PC-9 (cell line): ENCODE results near the gene TTC28. TPM values are rescaled to one million over a fixed set of nuclear protein-coding genes. Genes with fewer than 3 reads are reported as not detected.

Experiments used
- BruUV-seq: library from RNA; stranded (reverse); fragments of 400-500 nt; replicated peaks from 2 replicates; lab custom pipeline; 2021; lab: Mats Ljungman, UMichigan
- CTCF ChIA-PET: fragments of 300-600 bp; sonication (Branson Sonifier 250); formaldehyde crosslinking; loops from one replicate; lab custom pipeline; 2022; ENCODE audit warnings: antibody characterized with exemption; lab: Charles Lee
- POLR2A ChIA-PET: fragments of 300-600 bp; sonication (Branson Sonifier 250); formaldehyde crosslinking; loops from one replicate; lab custom pipeline; 2022; ENCODE audit warnings: antibody characterized with exemption; ENCODE audit not compliant: unreplicated experiment; lab: Charles Lee
- DNase-seq, 2 experiments: peaks; one replicate each; pipeline versions ENCODE4 v3.0.0 to v3.0.0-alpha.2; 2015 to 2022; ENCODE audit warnings: mixed read lengths in 1 of 2
- H2AFZ ChIP-seq: fragments of 200-600 bp; sonication (generic); 2 replicates; pipeline ENCODE4 v1.8.1; 2017; ENCODE audit warnings: antibody characterized with exemption
- H3F3A ChIP-seq: fragments of 200-600 bp; sonication (generic); 2 replicates; pipeline ENCODE4 v1.8.1; 2017; ENCODE audit warnings: antibody characterized with exemption, mild to moderate bottlenecking, low read depth; ENCODE audit not compliant: insufficient read depth
- H3K27ac ChIP-seq: fragments of 200-600 bp; sonication (generic); 2 replicates; pipeline ENCODE4 v1.6.1; 2016; ENCODE audit warnings: mixed run types
- H3K27me3 ChIP-seq: fragments of 200-600 bp; sonication (generic); 2 replicates; pipeline ENCODE4 v1.6.1; 2016; ENCODE audit warnings: low read depth, mixed run types; ENCODE audit not compliant: insufficient read depth
- H3K36me3 ChIP-seq: fragments of 200-600 bp; sonication (generic); 2 replicates; pipeline ENCODE4 v1.6.1; 2016; ENCODE audit warnings: low read depth, mixed run types
- H3K4me1 ChIP-seq: fragments of 200-600 bp; sonication (generic); replicated peaks from 2 replicates; pipeline ENCODE4 v1.6.1; 2016; ENCODE audit warnings: mixed run types; ENCODE audit not compliant: insufficient read depth
- H3K4me2 ChIP-seq: fragments of 200-600 bp; sonication (generic); 2 replicates; pipeline ENCODE4 v1.6.1; 2017; ENCODE audit warnings: mixed run types
- H3K4me3 ChIP-seq: fragments of 200-600 bp; sonication (generic); 2 replicates; pipeline ENCODE4 v1.6.1; 2016; ENCODE audit warnings: mixed run types
- H3K79me2 ChIP-seq: fragments of 200-600 bp; sonication (generic); 2 replicates; pipeline ENCODE4 v1.6.1; 2017; ENCODE audit warnings: low read depth, mixed run types
- H3K9me2 ChIP-seq: fragments of 200-600 bp; sonication (generic); 2 replicates; pipeline ENCODE4 v1.8.1; 2017; ENCODE audit warnings: mild to moderate bottlenecking; ENCODE audit not compliant: insufficient read depth
- H3K9me3 ChIP-seq: fragments of 200-600 bp; sonication (generic); 2 replicates; pipeline ENCODE4 v1.8.1; 2016; ENCODE audit warnings: low read depth; ENCODE audit not compliant: insufficient read depth
- H4K20me1 ChIP-seq: fragments of 200-600 bp; sonication (generic); 2 replicates; pipeline ENCODE4 v1.8.1; 2017; ENCODE audit not compliant: insufficient read depth
- EZH2 ChIP-seq: fragments of 200-600 bp; sonication (generic); IDR thresholded peaks from 2 replicates; pipeline ENCODE4 v1.8.0; 2017; ENCODE audit warnings: antibody characterized with exemption, low read depth
- intact Hi-C: fragments of 100-400 bp; cut with micrococcal nuclease; formaldehyde crosslinking; loops from one replicate; pipeline ENCODE4 v1.10.0; 2022; ENCODE audit not compliant: unreplicated experiment
- total RNA-seq: library from RNA; stranded (reverse); gene quantifications from 2 replicates; pipeline ENCODE4 v1.2.3, GENCODE V29; 2021
- TF ChIP-seq, protein P1 (sequence below): fragments of 200-600 bp; sonication (generic); conservative IDR thresholded peaks from 2 replicates; pipeline ENCODE4 v1.6.1; 2017; ENCODE audit warnings: mixed run types, antibody characterized with exemption, mild to moderate bottlenecking, moderate library complexity

The TTC28 gene
- total RNA-seq, 1 experiment from 2014 or later, result 6.7 TPM

DNA sequence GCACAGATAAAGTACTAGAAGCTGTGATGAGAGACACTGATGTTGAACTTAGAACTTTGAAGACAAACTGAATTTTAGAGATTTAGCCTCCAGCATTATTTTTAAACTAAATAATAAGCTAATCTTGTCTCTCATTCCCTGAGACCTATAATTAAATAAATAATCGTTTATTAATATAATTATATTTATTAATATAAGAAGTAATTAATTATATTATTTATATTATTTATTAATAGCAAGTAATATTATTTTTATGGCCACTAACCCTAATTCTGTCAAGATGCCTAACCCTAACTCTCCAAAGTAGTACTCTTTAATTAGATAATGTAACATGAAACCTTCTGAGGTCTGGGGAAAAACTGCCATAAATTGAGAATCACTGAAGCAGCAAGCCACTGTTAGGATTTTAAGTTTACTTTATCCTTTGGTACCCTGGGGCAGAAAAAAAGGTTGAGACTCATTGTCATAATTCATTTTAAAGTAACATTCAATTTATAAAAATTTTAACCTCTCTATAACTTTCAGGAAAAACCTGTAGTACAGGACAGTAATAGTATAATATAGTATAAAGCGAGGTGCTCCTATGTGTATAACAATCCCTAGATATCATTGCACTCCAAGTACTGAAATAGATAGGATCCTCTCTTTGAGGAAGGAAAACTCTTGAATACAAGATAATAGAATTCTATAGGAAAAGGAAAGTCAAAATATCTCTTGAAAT lies 85.4 kb downstream of the TTC28 start:
- Histone ChIP-seq H4K20me1 (no peaks in the 10 kb centered on the region), H3K4me2 (no peak overlapping the region), H2AFZ (no peak overlapping the region), H3K9me2 (no peaks in the 10 kb centered on the region), H3K27ac (no peak overlapping the region), H3K4me3 (no peak overlapping the region), H3K27me3 (no peaks in the 10 kb centered on the region), H3K4me1 (no peaks in the 10 kb centered on the region), H3K79me2 (no peaks in the 10 kb centered on the region), H3F3A (no peaks in the 10 kb centered on the region), H3K9me3 (no peaks in the 10 kb centered on the region), H3K36me3 (no peaks in the 10 kb centered on the region)
- BruUV-seq, result no TSS peak
- intact Hi-C loops, result loop anchor here (1.0 to 2.0 kb wide), 2 partner anchors 543 to 574 kb away; no protein-coding TSS in a partner anchor
- ChIA-PET POLR2A (no interaction called here), CTCF (interaction anchor here (0.6 kb wide), 1 partner anchor 320 kb away, joined by 4 read pairs; no protein-coding TSS in a partner anchor)
- no peak for TF ChIP-seq EZH2
- TF ChIP-seq, protein P1, sequence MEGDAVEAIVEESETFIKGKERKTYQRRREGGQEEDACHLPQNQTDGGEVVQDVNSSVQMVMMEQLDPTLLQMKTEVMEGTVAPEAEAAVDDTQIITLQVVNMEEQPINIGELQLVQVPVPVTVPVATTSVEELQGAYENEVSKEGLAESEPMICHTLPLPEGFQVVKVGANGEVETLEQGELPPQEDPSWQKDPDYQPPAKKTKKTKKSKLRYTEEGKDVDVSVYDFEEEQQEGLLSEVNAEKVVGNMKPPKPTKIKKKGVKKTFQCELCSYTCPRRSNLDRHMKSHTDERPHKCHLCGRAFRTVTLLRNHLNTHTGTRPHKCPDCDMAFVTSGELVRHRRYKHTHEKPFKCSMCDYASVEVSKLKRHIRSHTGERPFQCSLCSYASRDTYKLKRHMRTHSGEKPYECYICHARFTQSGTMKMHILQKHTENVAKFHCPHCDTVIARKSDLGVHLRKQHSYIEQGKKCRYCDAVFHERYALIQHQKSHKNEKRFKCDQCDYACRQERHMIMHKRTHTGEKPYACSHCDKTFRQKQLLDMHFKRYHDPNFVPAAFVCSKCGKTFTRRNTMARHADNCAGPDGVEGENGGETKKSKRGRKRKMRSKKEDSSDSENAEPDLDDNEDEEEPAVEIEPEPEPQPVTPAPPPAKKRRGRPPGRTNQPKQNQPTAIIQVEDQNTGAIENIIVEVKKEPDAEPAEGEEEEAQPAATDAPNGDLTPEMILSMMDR, result no peak
- no peak for DNase-seq

DNA sequence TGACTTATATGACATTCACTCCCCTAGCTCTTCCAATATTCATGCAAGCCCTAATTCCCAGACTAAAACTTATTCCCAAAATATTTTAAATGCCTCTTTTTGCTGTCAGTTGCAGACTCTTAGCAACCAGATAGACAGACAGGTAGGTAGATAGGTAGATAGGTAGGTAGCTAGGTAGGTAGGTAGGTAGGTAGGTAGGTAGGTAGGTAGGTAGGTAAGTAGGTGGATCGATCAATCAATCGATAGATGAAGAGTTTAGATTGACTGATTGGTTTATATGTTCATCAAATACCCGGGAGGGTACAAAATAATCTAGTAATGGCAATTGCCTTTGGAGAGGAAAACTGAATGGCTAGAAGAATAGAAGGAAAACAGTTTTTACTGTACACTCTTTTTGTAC lies 86.3 kb downstream of the TTC28 start:
- Histone ChIP-seq H3K79me2 (no peaks in the 10 kb centered on the region), H3K27me3 (no peaks in the 10 kb centered on the region), H3K27ac (no peak overlapping the region), H3K4me2 (no peak overlapping the region), H3K36me3 (no peaks in the 10 kb centered on the region), H3F3A (no peaks in the 10 kb centered on the region), H4K20me1 (no peaks in the 10 kb centered on the region), H3K4me1 (no peaks in the 10 kb centered on the region), H3K4me3 (no peak overlapping the region), H3K9me2 (no peaks in the 10 kb centered on the region), H3K9me3 (no peaks in the 10 kb centered on the region), H2AFZ (no peak overlapping the region)
- no peak for DNase-seq
- intact Hi-C loops, result no loop called here
- ChIA-PET CTCF (no interaction called here), POLR2A (interaction anchor here (0.6 kb wide), 1 partner anchor 348 kb away, joined by 3 read pairs; no protein-coding TSS in a partner anchor)
- TF ChIP-seq, protein P1, result no peak
- TF ChIP-seq EZH2, result no peak
- no TSS peak for BruUV-seq

DNA sequence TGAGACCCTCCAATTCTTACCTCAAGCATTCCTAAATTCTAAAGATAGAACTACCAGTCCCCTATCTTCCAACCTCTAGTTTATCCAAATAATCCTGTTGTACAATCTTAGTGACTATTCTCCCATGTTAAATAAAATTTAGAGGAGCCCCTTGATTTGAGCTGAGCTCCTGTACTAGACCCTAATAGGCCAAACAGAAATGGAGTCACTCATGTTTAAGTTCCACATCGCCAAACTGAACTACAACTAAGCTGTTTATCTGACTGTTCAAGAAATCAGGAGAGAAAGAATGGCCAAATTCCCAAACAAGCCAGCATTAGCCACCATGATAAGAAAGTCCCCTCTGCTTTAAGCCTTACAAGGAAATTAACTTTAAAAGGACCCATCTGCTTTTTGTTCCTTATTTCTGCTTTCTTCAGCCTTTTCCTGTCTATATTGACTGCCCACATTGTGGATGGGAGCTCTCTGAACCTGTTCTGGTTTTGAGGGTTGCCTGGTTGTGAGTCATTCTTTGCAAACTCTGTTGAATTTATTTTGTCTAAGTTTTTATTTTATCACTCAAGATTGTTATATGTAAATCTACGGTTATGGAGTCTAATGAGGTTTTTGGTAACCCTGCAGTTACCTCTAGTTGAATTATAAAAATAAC lies 90.4 kb downstream of the TTC28 start:
- no peaks in the 10 kb centered on the region for H3K9me3 ChIP-seq
- H4K20me1 ChIP-seq, result no peaks in the 10 kb centered on the region
- no peak overlapping the region for H3K4me3 ChIP-seq
- no peak overlapping the region for H3K4me2 ChIP-seq
- H3F3A ChIP-seq, result no peaks in the 10 kb centered on the region
- H3K9me2 ChIP-seq, result no peaks in the 10 kb centered on the region
- ChIA-PET POLR2A (no interaction called here), CTCF (interaction anchor here (0.6 kb wide), 1 partner anchor 820 kb away, joined by 4 read pairs; no protein-coding TSS in a partner anchor)
- no peaks in the 10 kb centered on the region for H3K27me3 ChIP-seq
- no TSS peak for BruUV-seq
- intact Hi-C loops, result loop anchor here (10.0 kb wide), 1 partner anchor 144 kb away; no protein-coding TSS in a partner anchor
- H3K36me3 ChIP-seq, result no peaks in the 10 kb centered on the region
- no peaks in the 10 kb centered on the region for H3K4me1 ChIP-seq
- DNase-seq, result no peak
- no peak overlapping the region for H3K27ac ChIP-seq
- TF ChIP-seq, protein P1, result no peak
- no peak for TF ChIP-seq EZH2
- no peak overlapping the region for H2AFZ ChIP-seq
- no peaks in the 10 kb centered on the region for H3K79me2 ChIP-seq
